Type B pancreatic cell (in vitro differentiated cells): ENCODE measurements around the gene PHLPP1. TPM values are rescaled to one million over a fixed set of nuclear protein-coding genes. Genes with fewer than 3 reads are reported as not detected.

ENCODE experiments used
- DNase-seq: peaks from one replicate; pipeline ENCODE4 v3.0.0; 2021; ENCODE audit warnings: mixed read lengths; ENCODE audit not compliant: unreplicated experiment; ENCODE audit errors: extremely low spot score
- H3K27ac Mint-ChIP-seq: 2 replicates; pipeline ENCODE4 v1.8.0; 2021; ENCODE audit warnings: mild to moderate bottlenecking, mixed read lengths
- H3K27me3 Mint-ChIP-seq: 2 replicates; pipeline ENCODE4 v1.8.0; 2021; ENCODE audit warnings: mixed read lengths
- H3K36me3 Mint-ChIP-seq: 2 replicates; pipeline ENCODE4 v1.8.0; 2021; ENCODE audit warnings: mixed read lengths
- H3K4me1 Mint-ChIP-seq: one replicate; pipeline ENCODE4 v1.8.0; 2021; ENCODE audit warnings: mixed read lengths; ENCODE audit not compliant: unreplicated experiment
- H3K4me3 Mint-ChIP-seq: 2 replicates; pipeline ENCODE4 v1.8.0; 2021; ENCODE audit warnings: mild to moderate bottlenecking, mixed read lengths
- H3K9me3 Mint-ChIP-seq: 2 replicates; pipeline ENCODE4 v1.8.0; 2021; ENCODE audit warnings: mixed read lengths
- total RNA-seq: library from RNA; stranded (reverse); gene quantifications from 2 replicates; pipeline ENCODE4 v1.2.1, GENCODE V29; 2021; ENCODE audit warnings: low replicate concordance
- TF ChIP-seq, protein P1 (sequence below): fragments of 200-600 bp; sonication (generic); conservative IDR thresholded peaks from 2 replicates; pipeline ENCODE4 v1.5.0; 2021; ENCODE audit warnings: antibody characterized with exemption, mild to moderate bottlenecking

The PHLPP1 gene
- total RNA-seq, 1 donor from 2014 or later = 28.5 TPM

- no peaks in the 10 kb centered on the region for H3K36me3 Mint-ChIP-seq
- no peaks in the 10 kb centered on the region for H3K27me3 Mint-ChIP-seq
- no peak overlapping the region for H3K27ac Mint-ChIP-seq
- TF ChIP-seq, protein P1, sequence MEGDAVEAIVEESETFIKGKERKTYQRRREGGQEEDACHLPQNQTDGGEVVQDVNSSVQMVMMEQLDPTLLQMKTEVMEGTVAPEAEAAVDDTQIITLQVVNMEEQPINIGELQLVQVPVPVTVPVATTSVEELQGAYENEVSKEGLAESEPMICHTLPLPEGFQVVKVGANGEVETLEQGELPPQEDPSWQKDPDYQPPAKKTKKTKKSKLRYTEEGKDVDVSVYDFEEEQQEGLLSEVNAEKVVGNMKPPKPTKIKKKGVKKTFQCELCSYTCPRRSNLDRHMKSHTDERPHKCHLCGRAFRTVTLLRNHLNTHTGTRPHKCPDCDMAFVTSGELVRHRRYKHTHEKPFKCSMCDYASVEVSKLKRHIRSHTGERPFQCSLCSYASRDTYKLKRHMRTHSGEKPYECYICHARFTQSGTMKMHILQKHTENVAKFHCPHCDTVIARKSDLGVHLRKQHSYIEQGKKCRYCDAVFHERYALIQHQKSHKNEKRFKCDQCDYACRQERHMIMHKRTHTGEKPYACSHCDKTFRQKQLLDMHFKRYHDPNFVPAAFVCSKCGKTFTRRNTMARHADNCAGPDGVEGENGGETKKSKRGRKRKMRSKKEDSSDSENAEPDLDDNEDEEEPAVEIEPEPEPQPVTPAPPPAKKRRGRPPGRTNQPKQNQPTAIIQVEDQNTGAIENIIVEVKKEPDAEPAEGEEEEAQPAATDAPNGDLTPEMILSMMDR = no peak
- H3K4me1 Mint-ChIP-seq = peaks cover 67% of the 10 kb centered on the region
- H3K4me3 Mint-ChIP-seq = no peak overlapping the region
- DNase-seq = no peak
- H3K9me3 Mint-ChIP-seq = peaks cover 8% of the 10 kb centered on the region
These were observed 40.1 kb downstream of the PHLPP1 start for GRCh38 chr18:62755454-62755853.

DNA sequence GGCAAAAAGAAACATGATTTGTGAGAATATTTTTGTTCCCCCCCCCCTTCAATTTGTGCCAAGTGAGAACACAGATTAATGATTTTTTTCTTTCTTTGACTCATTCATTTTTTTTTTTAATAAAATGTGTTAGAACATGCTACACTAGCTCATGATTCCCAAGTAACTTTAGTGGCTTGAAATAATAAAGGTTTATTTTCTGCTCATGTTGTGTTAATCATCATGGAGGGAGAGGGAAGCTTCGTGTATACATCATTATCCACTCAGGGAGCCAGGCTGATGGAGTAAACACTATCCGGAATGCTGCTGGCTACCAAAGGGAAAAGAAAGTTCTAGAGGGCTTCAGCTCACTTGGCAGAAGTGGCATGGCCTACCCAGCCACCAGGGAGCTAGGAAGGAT, 40.6 kb downstream of the PHLPP1 start:
- H3K27ac Mint-ChIP-seq = no peak overlapping the region
- peaks cover 63% of the 10 kb centered on the region for H3K4me1 Mint-ChIP-seq
- no peaks in the 10 kb centered on the region for H3K27me3 Mint-ChIP-seq

GRCh38 chr18:62757399-62758010, 42.2 kb downstream of the PHLPP1 start:
- TF ChIP-seq, protein P1 = no peak
- H3K4me1 Mint-ChIP-seq = peaks cover 50% of the 10 kb centered on the region
- H3K9me3 Mint-ChIP-seq = peaks cover 8% of the 10 kb centered on the region
- H3K27me3 Mint-ChIP-seq = no peaks in the 10 kb centered on the region
- H3K4me3 Mint-ChIP-seq = no peak overlapping the region
- no peak overlapping the region for H3K27ac Mint-ChIP-seq
- no peaks in the 10 kb centered on the region for H3K36me3 Mint-ChIP-seq
- DNase-seq = no peak

More for the DNA sequence above, 40.6 kb downstream of the PHLPP1 start:
- Mint-ChIP-seq H3K4me3 (no peak overlapping the region), H3K36me3 (no peaks in the 10 kb centered on the region), H3K9me3 (peaks cover 8% of the 10 kb centered on the region)
- TF ChIP-seq, protein P1 = no peak
- DNase-seq = no peak

DNA sequence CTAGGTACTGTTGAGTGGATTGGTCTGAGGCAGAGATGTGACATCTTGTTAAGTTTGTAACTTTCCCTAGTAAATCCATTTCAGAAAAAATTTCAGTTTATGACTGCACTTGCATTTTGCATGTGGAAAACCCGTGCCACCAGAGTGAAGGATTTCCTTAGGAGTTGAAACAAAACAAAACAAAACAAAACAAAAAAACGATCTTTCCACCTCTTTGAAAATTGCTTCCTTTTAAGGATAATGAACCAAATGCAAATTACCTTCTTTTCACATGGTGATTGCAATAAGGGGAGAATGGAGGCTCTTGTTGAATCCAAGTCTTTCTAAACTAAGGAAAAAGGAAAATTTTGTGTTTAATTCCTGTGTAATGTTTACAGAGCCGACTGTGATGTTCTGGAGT, 43.2 kb downstream of the PHLPP1 start:
- no peak for DNase-seq
- H3K27me3 Mint-ChIP-seq = no peaks in the 10 kb centered on the region
- H3K36me3 Mint-ChIP-seq = peaks cover 6% of the 10 kb centered on the region
- no peak overlapping the region for H3K27ac Mint-ChIP-seq
- H3K9me3 Mint-ChIP-seq = peaks cover 8% of the 10 kb centered on the region
- TF ChIP-seq, protein P1 = no peak
- no peak overlapping the region for H3K4me3 Mint-ChIP-seq
- H3K4me1 Mint-ChIP-seq = peaks cover 53% of the 10 kb centered on the region

DNA sequence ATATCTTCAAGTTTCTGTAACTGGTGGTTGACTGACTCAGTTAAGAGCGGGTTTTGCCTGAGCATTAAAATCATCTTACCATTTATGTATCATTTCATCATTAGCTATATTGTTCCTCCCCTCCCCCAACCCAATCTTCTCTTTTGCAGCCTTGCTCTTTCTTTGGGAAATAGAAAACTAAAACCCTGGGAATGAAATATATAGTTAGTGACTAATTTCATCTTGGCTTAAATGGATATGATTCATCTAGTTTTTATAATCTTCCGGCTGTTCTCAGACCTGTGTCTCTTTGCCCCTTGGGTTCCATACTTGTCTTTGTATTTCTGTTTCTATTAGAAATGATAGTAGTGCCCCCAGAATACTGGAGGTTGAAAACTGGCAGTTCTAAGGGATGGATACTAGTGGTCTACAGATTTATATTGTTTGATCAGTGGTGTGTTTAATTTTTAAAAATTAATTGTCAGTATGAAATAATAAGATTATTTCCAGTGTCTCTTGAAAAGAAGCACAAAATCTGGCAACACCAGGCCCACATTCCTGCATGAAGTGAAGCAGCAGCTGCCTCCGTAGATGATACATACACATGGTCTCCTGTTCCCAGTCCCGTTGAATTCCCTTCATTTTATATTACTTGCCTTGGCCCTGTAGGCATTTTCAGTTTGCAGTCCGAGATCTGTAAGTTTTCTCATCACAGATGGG, 44.5 kb downstream of the PHLPP1 start:
- H3K36me3 Mint-ChIP-seq = peaks cover 9% of the 10 kb centered on the region
- H3K4me3 Mint-ChIP-seq = no peak overlapping the region
- peaks cover 50% of the 10 kb centered on the region for H3K4me1 Mint-ChIP-seq
- H3K9me3 Mint-ChIP-seq = peaks cover 8% of the 10 kb centered on the region
- H3K27me3 Mint-ChIP-seq = no peaks in the 10 kb centered on the region
- no peak for DNase-seq
- no peak overlapping the region for H3K27ac Mint-ChIP-seq
- TF ChIP-seq, protein P1 = no peak
